Keratinocyte (primary cell): ENCODE results near the gene MAP4K2. TPM values are rescaled to one million over a fixed set of nuclear protein-coding genes. Genes with fewer than 3 reads are reported as not detected.

Source experiments
- DNase-seq: peaks from one replicate; pipeline ENCODE4 v3.0.0-alpha.2; 2011; ENCODE audit warnings: low read depth, missing footprints, low spot score
- FAIRE-seq: peaks from 2 replicates; lab custom pipeline; 2011; peaks lifted over from hg19 to GRCh38; lab: Jason Lieb, UNC
- H2AFZ ChIP-seq: 2 replicates; pipeline ENCODE4 v1.6.0; 2012; ENCODE audit warnings: low read length, control low read depth, inconsistent platforms; ENCODE audit not compliant: control insufficient read depth
- H3K27ac ChIP-seq: 2 replicates; pipeline ENCODE4 v1.5.1; 2011; ENCODE audit warnings: low read length; ENCODE audit not compliant: control insufficient read depth, insufficient read depth
- H3K27me3 ChIP-seq: 3 replicates; pipeline ENCODE4 v1.6.0; 2011; ENCODE audit warnings: low read length; ENCODE audit not compliant: control insufficient read depth, insufficient read depth; ENCODE audit errors: extremely low read depth
- H3K36me3 ChIP-seq, 2 experiments: 2 replicates in 1 of 2; 3 replicates in 1 of 2; pipeline ENCODE4 v1.5.1; 2011; ENCODE audit warnings: low read length in 2 of 2, mild to moderate bottlenecking in 1 of 2; ENCODE audit not compliant: control insufficient read depth in 2 of 2, insufficient read depth in 2 of 2; ENCODE audit errors: extremely low read depth in 1 of 2
- H3K4me1 ChIP-seq: 3 replicates; pipeline ENCODE4 v1.5.1; 2011; ENCODE audit warnings: low read length; ENCODE audit not compliant: control insufficient read depth, insufficient read depth; ENCODE audit errors: extremely low read depth
- H3K4me2 ChIP-seq: 3 replicates; pipeline ENCODE4 v1.6.0; 2011; ENCODE audit warnings: low read depth, low read length; ENCODE audit not compliant: control insufficient read depth, insufficient read depth; ENCODE audit errors: extremely low read depth
- H3K4me3 ChIP-seq, 3 experiments: fragments of 200-600 bp in 1 of 3; sonication (generic) in 1 of 3; 2 replicates in 2 of 3; 3 replicates in 1 of 3; pipeline ENCODE4 v1.5.1; 2011 to 2016; ENCODE audit warnings: low read length in 3 of 3, mild to moderate bottlenecking in 3 of 3, control low read depth in 2 of 3, inconsistent platforms in 1 of 3, low read depth in 1 of 3, mixed read lengths in 1 of 3, mixed run types in 1 of 3, moderate library complexity in 1 of 3; ENCODE audit not compliant: control insufficient read depth in 2 of 3, insufficient read depth in 2 of 3; ENCODE audit errors: extremely low read depth in 1 of 3
- H3K79me2 ChIP-seq: 2 replicates; pipeline ENCODE4 v1.6.0; 2012; ENCODE audit warnings: low read length; ENCODE audit not compliant: control insufficient read depth, insufficient read depth
- H3K9ac ChIP-seq: 3 replicates; pipeline ENCODE4 v1.6.0; 2011; ENCODE audit warnings: low read length; ENCODE audit not compliant: control insufficient read depth, insufficient read depth; ENCODE audit errors: extremely low read depth
- H3K9me1 ChIP-seq: 3 replicates; pipeline ENCODE4 v1.6.0; 2011; ENCODE audit warnings: low read length; ENCODE audit not compliant: control insufficient read depth, insufficient read depth; ENCODE audit errors: extremely low read depth
- H3K9me3 ChIP-seq: 2 replicates; pipeline ENCODE4 v1.5.1; 2012; ENCODE audit warnings: low read depth, low read length; ENCODE audit not compliant: control insufficient read depth
- H4K20me1 ChIP-seq: 3 replicates; pipeline ENCODE4 v1.6.0; 2011; ENCODE audit warnings: low read length; ENCODE audit not compliant: control insufficient read depth, insufficient read depth; ENCODE audit errors: extremely low read depth
- CTCF ChIP-seq, 3 experiments: IDR thresholded peaks in 1 of 3; conservative IDR thresholded peaks in 1 of 3; optimal IDR thresholded peaks in 1 of 3; 2 replicates in 2 of 3; 3 replicates in 1 of 3; pipeline versions ENCODE3 to v1.5.1; 2011; ENCODE audit warnings: low read length in 3 of 3, mild to moderate bottlenecking in 3 of 3, moderate library complexity in 2 of 3, control low read depth in 1 of 3, inconsistent platforms in 1 of 3; ENCODE audit not compliant: insufficient read depth in 2 of 3; ENCODE audit errors: extremely low read depth in 1 of 3
- EZH2 ChIP-seq: IDR thresholded peaks from one replicate; pipeline ENCODE4 v1.6.1; 2012; ENCODE audit warnings: inconsistent platforms, mild to moderate bottlenecking, low read length, moderate library complexity
- dilution Hi-C: fragments of 300-500 bp; cut with MboI; formaldehyde crosslinking; loops from one replicate; pipeline ENCODE4 v1.7.0; 2020; ENCODE audit warnings: low sequenced_read_pairs; ENCODE audit not compliant: extremely low pct_ligation_motif_present
- polyA plus RNA-seq, 5 experiments: library from polyadenylated mRNA; depleted of rRNA in 3 of 5; stranded (reverse) in 3 of 5; stranded (forward) in 1 of 5; unstranded in 1 of 5; fragments of >200 nt; gene quantifications; 1 replicate in 1 of 5; 2 replicates in 3 of 5; 3 replicates in 1 of 5; pipeline versions ENCODE4 v1.2.1 to v1.2.3, GENCODE V29; 2011 to 2012; ENCODE audit warnings: missing spikeins in 2 of 5, low read depth in 1 of 5, low replicate concordance in 1 of 5

MAP4K2 gene
- polyA plus RNA-seq, 1 donor (not counting 4 experiments of a cell fraction or from before 2014, with no cell fraction given), result 6.7 TPM

- FAIRE-seq, result no peak
These were observed 37.1 kb upstream of the MAP4K2 start for GRCh38 chr11:64839887-64840782.

GRCh38 chr11:64839335-64839734 is 36.3 kb upstream of the MAP4K2 start:
- H3K4me3 ChIP-seq, result no peak overlapping the region
- H3K9me3 ChIP-seq, result no peaks in the 10 kb centered on the region
- DNase-seq (no peak), FAIRE-seq (no peak)
- peaks cover 16 to 22% of the 10 kb centered on the region in 2 experiments for H3K36me3 ChIP-seq
- H3K9ac ChIP-seq, result no peak overlapping the region
- H3K9me1 ChIP-seq, result no peaks in the 10 kb centered on the region
- H3K27me3 ChIP-seq, result no peaks in the 10 kb centered on the region
- H3K4me2 ChIP-seq, result no peak overlapping the region
- peaks cover 13% of the 10 kb centered on the region for H3K79me2 ChIP-seq
- TF ChIP-seq EZH2 (no peak), CTCF (optimal IDR thresholded peaks at IDR 0.05 in 1 of 3, IDR thresholded peaks at IDR 0.05 in 1 of 3, conservative IDR thresholded peaks at IDR 0.05 in 1 of 3; ENCODE audit: extremely low read depth in 1 of 3, insufficient read depth in 2 of 3, low read length in 3 of 3) (no peak)
- peaks cover 36% of the 10 kb centered on the region for H3K4me1 ChIP-seq
- no peak overlapping the region for H2AFZ ChIP-seq
- dilution Hi-C loops, result no loop called here
- H4K20me1 ChIP-seq, result no peaks in the 10 kb centered on the region
- H3K27ac ChIP-seq, result no peak overlapping the region

More at GRCh38 chr11:64839887-64840782, 37.1 kb upstream of the MAP4K2 start:
- dilution Hi-C loops, result no loop called here
- Histone ChIP-seq H3K9me3 (no peaks in the 10 kb centered on the region), H3K36me3 (peaks cover 16 to 17% of the 10 kb centered on the region in 2 experiments), H3K9me1 (no peaks in the 10 kb centered on the region), H3K4me3 (no peak overlapping the region), H2AFZ (no peak overlapping the region), H3K9ac (no peak overlapping the region), H3K79me2 (peaks cover 13% of the 10 kb centered on the region), H3K27me3 (no peaks in the 10 kb centered on the region), H3K4me1 (peaks cover 34% of the 10 kb centered on the region), H3K27ac (no peak overlapping the region), H3K4me2 (no peak overlapping the region), H4K20me1 (no peaks in the 10 kb centered on the region)
- no peak for DNase-seq
- TF ChIP-seq CTCF (optimal IDR thresholded peaks at IDR 0.05 in 1 of 3, IDR thresholded peaks at IDR 0.05 in 1 of 3, conservative IDR thresholded peaks at IDR 0.05 in 1 of 3; ENCODE audit: extremely low read depth in 1 of 3, insufficient read depth in 2 of 3, low read length in 3 of 3) (no peak), EZH2 (no peak)
